SU-DHL-6 (cell line): ENCODE results near the gene CBLN4.

Source experiments
- CTCF ChIP-seq: fragments of 200-600 bp; sonication (generic); IDR thresholded peaks from one replicate; pipeline ENCODE4 v1.5.1; 2017; ENCODE audit warnings: antibody characterized with exemption, mild to moderate bottlenecking, low read length, moderate library complexity; ENCODE audit not compliant: insufficient read depth, poor library complexity, severe bottlenecking
- EZH2phosphoT487 ChIP-seq: fragments of 200-600 bp; sonication (generic), shearing (Covaris generic); conservative IDR thresholded peaks from 2 replicates; pipeline ENCODE4 v1.6.1; 2018; ENCODE audit warnings: mild to moderate bottlenecking, antibody characterized with exemption, low read length, moderate library complexity, mixed read lengths

- TF ChIP-seq CTCF: no peak
- no peak for TF ChIP-seq EZH2phosphoT487
Measured at GRCh38 chr20:55974491-55975202, 30.7 kb downstream of the CBLN4 start.
